ENCODE data around the gene TNRC6C. TPM values are rescaled to one million over a fixed set of nuclear protein-coding genes. Genes with fewer than 3 reads are reported as not detected.

Gene TNRC6C
- total and polyA plus RNA-seq, 2 of the 13 experiments (the other 11 are each of a cell fraction or from before 2014, with no cell fraction given): 0.66 to 4.9 TPM

- TF ChIP-seq ZNF574 (CRISPR knock-in tag; IDR thresholded peaks at IDR 0.05) (no peak), ZNF251 (CRISPR knock-in tag; IDR thresholded peaks at IDR 0.05) (no peak), NR2C2 (CRISPR knock-in tag; IDR thresholded peaks at IDR 0.05; ENCODE audit: borderline replicate concordance) (no peak), ZBTB14 (CRISPR knock-in tag; IDR thresholded peaks at IDR 0.05) (no peak), ZNF503 (CRISPR knock-in tag; IDR thresholded peaks at IDR 0.05) (no peak), NRL (CRISPR knock-in tag; IDR thresholded peaks at IDR 0.05; ENCODE audit: borderline replicate concordance) (no peak), BRD4 (CRISPR knock-in tag; IDR thresholded peaks at IDR 0.05) (no peak)
Measured at GRCh38 chr17:77943971-77944370, 14.5 kb upstream of the TNRC6C start (continued).
